Neural cell (in vitro differentiated cells): Measurements from ENCODE around the gene PREP.

Experiments
- CTCF ChIP-seq: fragments of 450-650 bp; IDR thresholded peaks from 2 replicates; pipeline ENCODE4 v1.5.1; 2014; ENCODE audit warnings: antibody characterized with exemption, mild to moderate bottlenecking, moderate library complexity; ENCODE audit not compliant: poor library complexity, severe bottlenecking
- EZH2 ChIP-seq: fragments of 200-600, 300-800 bp; shearing (Covaris generic), sonication (generic); IDR thresholded peaks from 2 replicates; pipeline ENCODE4 v1.6.1; 2014; ENCODE audit warnings: antibody characterized with exemption, low read length, borderline replicate concordance, mild to moderate bottlenecking; ENCODE audit not compliant: insufficient read depth, poor library complexity, severe bottlenecking
- MXI1 ChIP-seq: fragments of 450-650 bp; conservative IDR thresholded peaks from 2 replicates; pipeline ENCODE4 v1.6.1; 2014; ENCODE audit warnings: antibody characterized with exemption, mild to moderate bottlenecking; ENCODE audit not compliant: poor library complexity, severe bottlenecking
- SMC3 ChIP-seq: fragments of 450-650 bp; conservative IDR thresholded peaks from 2 replicates; pipeline ENCODE4 v1.6.1; 2014; ENCODE audit warnings: antibody characterized with exemption, mild to moderate bottlenecking, moderate library complexity; ENCODE audit not compliant: poor library complexity

- no peak for TF ChIP-seq EZH2
- TF ChIP-seq CTCF: no peak
- TF ChIP-seq MXI1: no peak
- TF ChIP-seq SMC3: no peak
Observed at GRCh38 chr6:105278035-105278434, 124.8 kb downstream of the PREP start.
